Gastrocnemius medialis (tissue), 4 donors: ENCODE results near the gene OR10A3. TPM values are rescaled to one million over a fixed set of nuclear protein-coding genes. Genes with fewer than 3 reads are reported as not detected.

ENCODE experiments used
- ATAC-seq, 2 donors: fragments of 150-250 bp; one replicate each; pipeline ENCODE4 v1.9.1; 2016
- DNase-seq, 2 donors: peaks; one replicate each; pipeline ENCODE4 v3.0.0-alpha.2; 2019
- H3K27ac ChIP-seq, 4 donors: fragments of 200-600 bp; sonication (generic); 1 replicate in 1 of 4; 2 replicates in 3 of 4; pipeline ENCODE4 v1.5.1; 2016 to 2018; ENCODE audit warnings: mild to moderate bottlenecking in 2 of 4, moderate library complexity in 1 of 4
- H3K27me3 ChIP-seq, 3 donors: fragments of 200-600 bp; sonication (generic) in 2 of 3; 1 replicate in 1 of 3; 2 replicates in 2 of 3; pipeline versions ENCODE4 v1.5.1 to v1.6.0; 2016 to 2019; ENCODE audit warnings: mild to moderate bottlenecking in 1 of 3, moderate library complexity in 1 of 3
- H3K36me3 ChIP-seq, 2 donors: fragments of 200-600 bp; sonication (generic) in 1 of 2; one replicate each; pipeline ENCODE4 v1.5.1; 2017 to 2018
- H3K4me1 ChIP-seq, 2 donors: fragments of 200-600 bp; sonication (generic) in 1 of 2; one replicate each; pipeline ENCODE4 v1.5.1; 2016 to 2017; ENCODE audit warnings: mild to moderate bottlenecking in 2 of 2
- H3K4me3 ChIP-seq, 4 donors: fragments of 200-600 bp; sonication (generic) in 3 of 4; 1 replicate in 1 of 4; 2 replicates in 3 of 4; pipeline ENCODE4 v1.5.1; 2016 to 2019; ENCODE audit warnings: mild to moderate bottlenecking in 2 of 4
- H3K9me3 ChIP-seq, 3 donors: fragments of 200-600 bp; sonication (generic) in 2 of 3; 1 replicate in 1 of 3; 2 replicates in 2 of 3; pipeline ENCODE4 v1.5.1; 2016 to 2019
- CTCF ChIP-seq, 5 experiments: fragments of 450-650 bp in 3 of 5; fragments of 200-600 bp in 2 of 5; sonication (generic) in 2 of 5; IDR thresholded peaks in 4 of 5; conservative IDR thresholded peaks in 1 of 5; 1 replicate in 4 of 5; 2 replicates in 1 of 5; pipeline ENCODE4 v1.5.1; 2016 to 2019; ENCODE audit warnings: antibody characterized with exemption in 5 of 5, mild to moderate bottlenecking in 3 of 5, moderate library complexity in 3 of 5
- POLR2A ChIP-seq, 2 donors: fragments of 450-650 bp; IDR thresholded peaks; one replicate each; pipeline ENCODE4 v1.6.1; 2017; ENCODE audit warnings: antibody characterized with exemption in 2 of 2, mild to moderate bottlenecking in 2 of 2, moderate library complexity in 2 of 2
- in situ Hi-C, 4 donors: fragments of 200-750 bp; cut with MboI; loops; one replicate each; pipeline versions ENCODE4 v1.15.0 to v1.8.0; 2017; ENCODE audit warnings: low sequenced_read_pairs in 4 of 4
- intact Hi-C: fragments of 100-400 bp; cut with DNase I; formaldehyde crosslinking; loops from one replicate; pipeline ENCODE4 v1.15.1; 2023; ENCODE audit warnings: low total_unique reads
- total RNA-seq, 4 donors: library from RNA; depleted of rRNA; stranded (reverse); fragments of >200 nt; gene quantifications; one replicate each; pipeline versions ENCODE4 v1.1.0 to v1.2.3, GENCODE V29; 2016

OR10A3 gene
- total RNA-seq, 4 donors from 2014 or later: not detected

DNA sequence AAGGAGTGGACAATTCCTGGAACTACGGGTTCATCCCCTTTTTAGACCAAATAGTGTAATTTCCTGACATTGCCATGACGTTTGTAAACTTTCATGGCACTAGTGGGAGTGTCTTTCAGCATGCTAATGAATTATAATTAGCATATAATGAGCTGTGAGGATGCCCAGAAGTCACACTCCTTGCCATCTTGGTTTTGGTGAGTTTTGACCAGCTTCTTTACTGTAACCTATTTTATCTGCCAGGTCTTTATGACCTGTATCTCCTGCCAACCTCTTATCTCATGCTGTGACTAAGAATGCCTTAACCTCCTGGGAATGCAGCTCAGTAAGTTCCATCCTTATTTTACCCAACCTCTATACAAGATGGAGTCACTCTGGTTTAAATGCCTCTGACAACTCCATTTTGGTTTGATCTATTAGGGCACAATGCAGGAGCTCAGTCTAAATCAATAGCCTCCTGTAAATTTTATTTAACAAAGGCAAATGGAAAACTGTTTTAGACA lies 31.2 kb downstream of the OR10A3 start:
- TF ChIP-seq CTCF (IDR thresholded peaks at IDR 0.05 in 4 of 5, conservative IDR thresholded peaks at IDR 0.05 in 1 of 5) (no peak), POLR2A (IDR thresholded peaks at IDR 0.05) (no peak)
- in situ Hi-C loops: no loop called here
- Histone ChIP-seq H3K9me3 (no peaks in the 10 kb centered on the region), H3K4me1 (no peaks in the 10 kb centered on the region), H3K27me3 (no peaks in the 10 kb centered on the region), H3K4me3 (no peak overlapping the region), H3K36me3 (no peaks in the 10 kb centered on the region), H3K27ac (no peak overlapping the region)
- ATAC-seq (no peak), DNase-seq (no peak)
- intact Hi-C loops: no loop called here

GRCh38 chr11:7909585-7910285 lies 31.8 kb downstream of the OR10A3 start:
- H3K36me3 ChIP-seq: no peaks in the 10 kb centered on the region
- H3K9me3 ChIP-seq: no peaks in the 10 kb centered on the region
- no peak for DNase-seq
- H3K27me3 ChIP-seq: no peaks in the 10 kb centered on the region
- no peak for TF ChIP-seq CTCF (IDR thresholded peaks at IDR 0.05 in 4 of 5, conservative IDR thresholded peaks at IDR 0.05 in 1 of 5)
- TF ChIP-seq POLR2A (IDR thresholded peaks at IDR 0.05): no peak
- no peak overlapping the region for H3K4me3 ChIP-seq
- in situ Hi-C loops: no loop called here
- intact Hi-C loops: no loop called here
- no peak for ATAC-seq
- no peaks in the 10 kb centered on the region for H3K4me1 ChIP-seq
- H3K27ac ChIP-seq: no peak overlapping the region

DNA sequence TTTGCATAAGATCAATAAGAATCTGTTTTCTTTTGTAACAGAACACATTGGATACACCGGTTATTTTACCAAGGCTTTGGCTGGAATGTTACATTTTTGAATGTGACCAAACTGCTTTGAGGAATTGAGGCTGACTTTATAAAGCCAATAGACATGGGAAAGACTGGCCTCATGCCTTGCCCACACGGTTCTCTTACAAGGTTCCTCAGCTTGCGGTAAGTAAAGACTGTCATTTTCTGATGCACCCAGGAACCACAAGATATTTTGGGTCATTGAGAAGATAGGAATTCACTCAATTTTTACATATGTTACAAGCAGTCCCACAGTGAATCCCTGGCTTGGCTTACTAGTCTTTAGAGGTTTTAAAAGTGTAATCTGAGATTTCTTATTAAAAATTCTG lies 34.4 kb downstream of the OR10A3 start:
- no peaks in the 10 kb centered on the region for H3K36me3 ChIP-seq
- TF ChIP-seq POLR2A (IDR thresholded peaks at IDR 0.05): no peak
- no peak for TF ChIP-seq CTCF (IDR thresholded peaks at IDR 0.05 in 4 of 5, conservative IDR thresholded peaks at IDR 0.05 in 1 of 5)
- no peaks in the 10 kb centered on the region for H3K27me3 ChIP-seq
- no peaks in the 10 kb centered on the region for H3K4me1 ChIP-seq
- no peak overlapping the region for H3K4me3 ChIP-seq
- in situ Hi-C loops (no loop called here), intact Hi-C loops (no loop called here)
- DNase-seq: no peak
- no peaks in the 10 kb centered on the region for H3K9me3 ChIP-seq
- no peak overlapping the region for H3K27ac ChIP-seq
- no peak for ATAC-seq

DNA sequence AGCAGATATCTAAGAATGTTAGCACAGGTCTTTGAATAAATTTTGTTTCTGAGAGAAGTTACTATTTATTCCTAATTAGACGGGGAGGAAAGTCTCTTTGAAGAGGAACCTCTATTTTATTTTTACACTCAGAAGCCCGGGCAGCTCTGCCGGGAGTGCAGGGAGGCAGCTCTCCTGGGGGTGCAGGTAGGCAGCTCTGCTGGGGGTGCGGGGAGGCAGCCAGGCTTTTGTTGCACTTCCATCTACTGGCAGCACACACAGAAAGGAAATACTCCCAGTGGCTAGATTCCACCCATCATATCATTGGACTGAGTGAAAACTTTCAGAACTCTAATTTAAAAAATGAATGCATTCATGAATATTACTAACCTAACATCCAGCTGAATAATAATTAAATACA lies 35.0 kb downstream of the OR10A3 start:
- intact Hi-C loops (no loop called here), in situ Hi-C loops (no loop called here)
- TF ChIP-seq CTCF (IDR thresholded peaks at IDR 0.05 in 4 of 5, conservative IDR thresholded peaks at IDR 0.05 in 1 of 5) (no peak), POLR2A (IDR thresholded peaks at IDR 0.05) (no peak)
- H3K4me1 ChIP-seq: no peaks in the 10 kb centered on the region
- no peaks in the 10 kb centered on the region for H3K27me3 ChIP-seq
- no peak for DNase-seq
- H3K4me3 ChIP-seq: no peak overlapping the region
- no peaks in the 10 kb centered on the region for H3K36me3 ChIP-seq
- H3K27ac ChIP-seq: no peak overlapping the region
- H3K9me3 ChIP-seq: no peaks in the 10 kb centered on the region
- ATAC-seq: no peak
